ENCODE measurements around the gene RCSD1. TPM values are rescaled to one million over a fixed set of nuclear protein-coding genes. Genes with fewer than 3 reads are reported as not detected.
A peak's percentile ranks its signal among the peaks of the same experiment; 100 is the strongest.

The RCSD1 gene
- total and polyA plus RNA-seq, 2 of the 4 experiments (the other 2 are of a cell fraction) = 0.03 TPM; not detected in 1

DNA sequence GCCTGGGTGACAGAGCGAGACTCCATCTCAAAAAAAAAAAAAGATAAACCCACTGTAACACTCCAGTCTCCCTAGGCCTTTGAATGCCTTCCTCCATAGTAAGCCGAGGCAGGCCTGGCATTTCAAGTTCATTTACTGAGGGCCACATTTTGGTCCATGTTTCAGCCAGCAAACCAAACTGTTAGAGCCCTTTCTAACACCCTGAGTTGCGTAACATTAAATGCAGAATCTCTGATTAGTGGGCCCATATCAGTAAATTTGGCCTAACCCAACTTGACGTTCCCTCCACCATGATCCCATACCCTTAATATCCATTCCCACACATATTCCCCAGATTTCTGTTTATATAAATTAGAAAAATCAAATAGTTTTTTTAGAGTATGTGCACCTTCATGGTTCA, 104.2 kb downstream of the RCSD1 start:
- H4K91ac ChIP-seq (ENCODE audit: insufficient read depth, low read depth, low read length) = no peak overlapping the region
- intact Hi-C loops (cut with micrococcal nuclease) (no loop called here), in situ Hi-C loops (cut with MboI; ENCODE audit: low sequenced_read_pairs) (no loop called here), dilution Hi-C loops (cut with HindIII; ENCODE audit: low sequenced_read_pairs, unreplicated experiment) (no loop called here)
- H3K36me3 ChIP-seq (ENCODE audit: control insufficient read depth, insufficient read depth, low read length) = peaks cover 8% of the 10 kb centered on the region
- POLR2A ChIA-PET (ENCODE audit: unreplicated experiment) = no interaction called here
- no peak overlapping the region for H4K8ac ChIP-seq (ENCODE audit: low read depth in 2 of 2, low read length in 2 of 2)
- no peak overlapping the region for H2AFZ ChIP-seq (replicated peaks; ENCODE audit: low read length, poor library complexity)
- WGBS, 2 experiments (ENCODE audit: extremely low coverage in 2 of 2, insufficient read length in 1 of 2) = 94% methylated on average over 2 of the region's 4 CpGs; no CpG with 5 or more reads in 1 of the 2 experiments
- H3K56ac ChIP-seq (ENCODE audit: extremely low read depth, insufficient read depth, low read length) = no peak overlapping the region
- H2BK120ac ChIP-seq (ENCODE audit: low read depth, low read length) = no peak overlapping the region
- H3K18ac ChIP-seq (ENCODE audit: low read depth, low read length) = no peak overlapping the region
- ATAC-seq (ENCODE audit: low read depth) = no peak
- H3K9me3 ChIP-seq (ENCODE audit: control insufficient read depth, insufficient read depth, low read length) = no peaks in the 10 kb centered on the region
- TF ChIP-seq RCOR1 (IDR thresholded peaks at IDR 0.05; ENCODE audit: insufficient replicate concordance, low read length) (no peak), NFE2L2 (IDR thresholded peaks at IDR 0.05; ENCODE audit: low read depth, low read length) (no peak), MAZ (IDR thresholded peaks at IDR 0.05; ENCODE audit: borderline replicate concordance, low read depth, low read length) (no peak), CEBPB (IDR thresholded peaks at IDR 0.05; ENCODE audit: low read depth, low read length) (peak; percentile 75; the same call in 1 of the 2 replicates), CHD1 (IDR thresholded peaks at IDR 0.05; ENCODE audit: low read depth, low read length) (no peak)
- TF ChIP-seq, protein P1, sequence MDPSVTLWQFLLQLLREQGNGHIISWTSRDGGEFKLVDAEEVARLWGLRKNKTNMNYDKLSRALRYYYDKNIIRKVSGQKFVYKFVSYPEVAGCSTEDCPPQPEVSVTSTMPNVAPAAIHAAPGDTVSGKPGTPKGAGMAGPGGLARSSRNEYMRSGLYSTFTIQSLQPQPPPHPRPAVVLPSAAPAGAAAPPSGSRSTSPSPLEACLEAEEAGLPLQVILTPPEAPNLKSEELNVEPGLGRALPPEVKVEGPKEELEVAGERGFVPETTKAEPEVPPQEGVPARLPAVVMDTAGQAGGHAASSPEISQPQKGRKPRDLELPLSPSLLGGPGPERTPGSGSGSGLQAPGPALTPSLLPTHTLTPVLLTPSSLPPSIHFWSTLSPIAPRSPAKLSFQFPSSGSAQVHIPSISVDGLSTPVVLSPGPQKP (IDR thresholded peaks at IDR 0.05; ENCODE audit: borderline replicate concordance, low read depth, low read length) = no peak
- H3K79me1 ChIP-seq (ENCODE audit: low read depth in 1 of 2, low read length in 2 of 2) = peaks cover 31 to 80% of the 10 kb centered on the region in 2 experiments
- no peaks in the 10 kb centered on the region for H3K27me3 ChIP-seq (ENCODE audit: control insufficient read depth, insufficient read depth, low read length)
- BruUV-seq (replicated peaks) = no TSS peak
- H3K4ac ChIP-seq (ENCODE audit: low read depth, low read length) = no peak overlapping the region
- no peak overlapping the region for H2AK9ac ChIP-seq (replicated peaks; ENCODE audit: low read depth, low read length, poor library complexity)
- H3K4me1 ChIP-seq (ENCODE audit: control insufficient read depth, insufficient read depth, low read length) = no peaks in the 10 kb centered on the region
- DNase-seq = no peak
- no peak overlapping the region for H2BK5ac ChIP-seq (ENCODE audit: low read depth, low read length, poor library complexity, severe bottlenecking)
- H4K5ac ChIP-seq (ENCODE audit: low read depth, low read length) = no peak overlapping the region
- peaks cover 82% of the 10 kb centered on the region for H4K20me1 ChIP-seq (ENCODE audit: insufficient read depth, low read length)
- no peak overlapping the region for H3K9ac ChIP-seq (ENCODE audit: low read depth, low read length)
- CTCF ChIA-PET = no interaction called here
- H3K14ac ChIP-seq (replicated peaks; ENCODE audit: low read depth, low read length) = no peak overlapping the region
- H3K23ac ChIP-seq (ENCODE audit: low read depth, low read length) = no peak overlapping the region
- no peak overlapping the region for H3K27ac ChIP-seq (ENCODE audit: insufficient read depth, low read length)
- H3K4me2 ChIP-seq (ENCODE audit: low read depth, low read length) = no peak overlapping the region
- H2BK20ac ChIP-seq (ENCODE audit: low read depth, low read length) = no peak overlapping the region
- H2BK15ac ChIP-seq (ENCODE audit: low read depth, low read length) = no peak overlapping the region
- peaks cover 8% of the 10 kb centered on the region; the same call in 1 of the 2 replicates for H3K9me1 ChIP-seq (ENCODE audit: insufficient read depth, low read length)
- H2AK5ac ChIP-seq (ENCODE audit: low read depth, low read length) = no peak overlapping the region
- H3K4me3 ChIP-seq (ENCODE audit: insufficient read depth, low read depth, low read length) = no peak overlapping the region

All from IMR-90 (cell line).